ENCODE measurements around the gene NIPAL4. TPM values are rescaled to one million over a fixed set of nuclear protein-coding genes. Genes with fewer than 3 reads are reported as not detected.

The NIPAL4 gene
- total RNA-seq, 1 donor from 2014 or later, result not detected

- Histone ChIP-seq H3K4me3 (no peak overlapping the region), H3K36me3 (no peaks in the 10 kb centered on the region), H3K9ac (no peak overlapping the region), H3K4me2 (no peak overlapping the region), H2AFZ (replicated peaks) (no peak overlapping the region), H3F3A (ENCODE audit: low read depth) (no peaks in the 10 kb centered on the region), H3K9me3 (ENCODE audit: low read depth) (no peaks in the 10 kb centered on the region), H3K27ac (no peak overlapping the region), H4K20me1 (ENCODE audit: low read depth) (no peaks in the 10 kb centered on the region), H3K27me3 (peaks cover under 1% of the 10 kb centered on the region), H3K79me2 (ENCODE audit: low read depth) (no peaks in the 10 kb centered on the region), H3K4me1 (peaks cover 7% of the 10 kb centered on the region)
- Mint-ChIP-seq H3K27me3 (ENCODE audit: insufficient read depth, low read depth) (peaks cover 4% of the 10 kb centered on the region), H3K27ac (peak overlapping the region; percentile 3), H3K4me3 (no peak overlapping the region), H3K9me3 (no peaks in the 10 kb centered on the region), H3K36me3 (no peaks in the 10 kb centered on the region), H3K4me1 (peaks cover 3% of the 10 kb centered on the region)
- DNase-seq (ENCODE audit: low spot score), result no peak
- no peak for TF ChIP-seq CTCF (IDR thresholded peaks at IDR 0.05)
- TF ChIP-seq EZH2phosphoT487 (IDR thresholded peaks at IDR 0.05), result no peak
- TF ChIP-seq EZH2 (IDR thresholded peaks at IDR 0.05), result no peak
Observed at GRCh38 chr5:157451806-157452205, 8.2 kb upstream of the NIPAL4 start.

GRCh38 chr5:157454273-157454672 lies 5.7 kb upstream of the NIPAL4 start:
- Histone ChIP-seq H3K79me2 (ENCODE audit: low read depth) (no peaks in the 10 kb centered on the region), H3K27ac (no peak overlapping the region), H3K27me3 (peaks cover 23% of the 10 kb centered on the region), H2AFZ (replicated peaks) (no peak overlapping the region), H3K36me3 (no peaks in the 10 kb centered on the region), H3K9ac (no peak overlapping the region), H3K4me2 (no peak overlapping the region), H3K9me3 (ENCODE audit: low read depth) (no peaks in the 10 kb centered on the region), H3F3A (ENCODE audit: low read depth) (peaks cover 4% of the 10 kb centered on the region), H3K4me1 (peaks cover 7% of the 10 kb centered on the region), H4K20me1 (ENCODE audit: low read depth) (no peaks in the 10 kb centered on the region), H3K4me3 (no peak overlapping the region)
- Mint-ChIP-seq H3K4me1 (peaks cover 10% of the 10 kb centered on the region), H3K36me3 (no peaks in the 10 kb centered on the region), H3K27ac (no peak overlapping the region), H3K4me3 (no peak overlapping the region), H3K27me3 (ENCODE audit: insufficient read depth, low read depth) (peaks cover 11% of the 10 kb centered on the region), H3K9me3 (no peaks in the 10 kb centered on the region)
- no peak for DNase-seq (ENCODE audit: low spot score)
- no peak for TF ChIP-seq EZH2 (IDR thresholded peaks at IDR 0.05)
- no peak for TF ChIP-seq EZH2phosphoT487 (IDR thresholded peaks at IDR 0.05)
- no peak for TF ChIP-seq CTCF (IDR thresholded peaks at IDR 0.05)

GRCh38 chr5:157455057-157455456 lies 5.0 kb upstream of the NIPAL4 start:
- H3F3A ChIP-seq (ENCODE audit: low read depth), result peaks cover 5% of the 10 kb centered on the region
- H3K27ac ChIP-seq, result no peak overlapping the region
- H3K36me3 Mint-ChIP-seq, result no peaks in the 10 kb centered on the region
- H3K4me3 ChIP-seq, result no peak overlapping the region
- TF ChIP-seq CTCF (IDR thresholded peaks at IDR 0.05) (no peak), EZH2 (IDR thresholded peaks at IDR 0.05) (no peak), EZH2phosphoT487 (IDR thresholded peaks at IDR 0.05) (no peak)
- H3K9me3 ChIP-seq (ENCODE audit: low read depth), result no peaks in the 10 kb centered on the region
- H3K9ac ChIP-seq, result no peak overlapping the region
- peaks cover 10% of the 10 kb centered on the region for H3K4me1 Mint-ChIP-seq
- no peaks in the 10 kb centered on the region for H3K79me2 ChIP-seq (ENCODE audit: low read depth)
- peaks cover 30% of the 10 kb centered on the region for H3K27me3 ChIP-seq
- no peak overlapping the region for H3K4me3 Mint-ChIP-seq
- peaks cover 15% of the 10 kb centered on the region for H3K27me3 Mint-ChIP-seq (ENCODE audit: insufficient read depth, low read depth)
- H3K9me3 Mint-ChIP-seq, result no peaks in the 10 kb centered on the region
- H2AFZ ChIP-seq (replicated peaks), result no peak overlapping the region
- peaks cover 7% of the 10 kb centered on the region for H3K4me1 ChIP-seq
- H4K20me1 ChIP-seq (ENCODE audit: low read depth), result no peaks in the 10 kb centered on the region
- no peaks in the 10 kb centered on the region for H3K36me3 ChIP-seq
- no peak for DNase-seq (ENCODE audit: low spot score)
- H3K4me2 ChIP-seq, result no peak overlapping the region
- no peak overlapping the region for H3K27ac Mint-ChIP-seq

Measured in neural progenitor cell (in vitro differentiated cells).